GM19025 (cell line): ENCODE results near the gene FUOM.

Source experiments
- ATAC-seq: cut with Tn5 transposase; IDR thresholded peaks from one replicate; pipeline ENCODE4 v1.9.1; 2021; ENCODE audit warnings: mild to moderate bottlenecking, low read depth, moderate library complexity; ENCODE audit not compliant: unreplicated experiment

FUOM gene

GRCh38 chr10:133316732-133317131 is 41.1 kb downstream of the FUOM start:
- ATAC-seq: no peak

- ATAC-seq: no peak
Observed at GRCh38 chr10:133316266-133316665, 41.6 kb downstream of the FUOM start.

GRCh38 chr10:133315847-133316246 is 42.0 kb downstream of the FUOM start:
- ATAC-seq: no peak

GRCh38 chr10:133314911-133315310 is 42.9 kb downstream of the FUOM start:
- no peak for ATAC-seq

- no peak for ATAC-seq
Observed at GRCh38 chr10:133313192-133313591, 44.6 kb downstream of the FUOM start.

- ATAC-seq: no peak
Observed at GRCh38 chr10:133312769-133313145, 45.1 kb downstream of the FUOM start.

GRCh38 chr10:133312016-133312768 is 45.6 kb downstream of the FUOM start:
- no peak for ATAC-seq

GRCh38 chr10:133311570-133311969 is 46.2 kb downstream of the FUOM start:
- ATAC-seq: no peak

GRCh38 chr10:133310789-133311188 is 47.0 kb downstream of the FUOM start:
- ATAC-seq: no peak

GRCh38 chr10:133310399-133310755 is 47.4 kb downstream of the FUOM start:
- no peak for ATAC-seq

GRCh38 chr10:133309720-133310398 is 48.0 kb downstream of the FUOM start:
- no peak for ATAC-seq

- peak; percentile 75 for ATAC-seq
Observed at GRCh38 chr10:133309100-133309719, 48.6 kb downstream of the FUOM start.

- peak; percentile 77 for ATAC-seq
Observed at GRCh38 chr10:133308421-133309099, 49.3 kb downstream of the FUOM start, which contains the start of the genes TUBGCP2 and ZNF511. TSS of gene TUBGCP2 (minus strand) at chr10:133308872. CDS start at chr10:133302941, 5,931 bp downstream. TSS of gene ZNF511 (plus strand) at chr10:133308914. CDS start at chr10:133308944, 30 bp downstream.

GRCh38 chr10:133307776-133308420 is 49.9 kb downstream of the FUOM start:
- no peak for ATAC-seq

- ATAC-seq: no peak
Observed at GRCh38 chr10:133306941-133307379, 50.9 kb downstream of the FUOM start.

GRCh38 chr10:133306097-133306476 is 51.7 kb downstream of the FUOM start:
- no peak for ATAC-seq
